OCI-LY3 (cell line): ENCODE results near the gene FLCN.
"Not testable (repeated sequence)": the region's sequence is repeated elsewhere in the genome, so short reads cannot be mapped to it uniquely, and the experiment has no call there.

Source experiments
- H2AFZ ChIP-seq: fragments of 200-600, 300-600 bp; shearing (Covaris generic); 2 replicates; pipeline ENCODE4 v1.6.0; 2014; ENCODE audit warnings: antibody characterized with exemption, low read depth, low read length
- H3K27ac ChIP-seq: fragments of 200-600, 300-600 bp; sonication (generic); 2 replicates; pipeline ENCODE4 v1.5.1; 2014; ENCODE audit warnings: mild to moderate bottlenecking, low read length, moderate library complexity, mixed read lengths
- H3K27me3 ChIP-seq: fragments of 200-600, 300-600 bp; sonication (generic); 2 replicates; pipeline ENCODE4 v1.6.1; 2014; ENCODE audit warnings: low read depth, low read length, mixed read lengths
- H3K36me3 ChIP-seq: fragments of 200-600, 300-600 bp; sonication (generic); replicated peaks from 2 replicates; pipeline ENCODE3; 2014; ENCODE audit warnings: low read depth, low read length, mixed read lengths
- H3K4me1 ChIP-seq: fragments of 300-600, 200-600 bp; sonication (generic); 2 replicates; pipeline ENCODE4 v1.6.1; 2014; ENCODE audit warnings: low read length, mixed read lengths
- H3K4me2 ChIP-seq: fragments of 200-600, 300-600 bp; sonication (generic); 2 replicates; pipeline ENCODE4 v1.6.1; 2014; ENCODE audit warnings: low read length, mixed read lengths
- H3K4me3 ChIP-seq: fragments of 300-600, 200-600 bp; sonication (generic); 2 replicates; pipeline ENCODE4 v1.5.1; 2014; ENCODE audit warnings: antibody characterized with exemption, mild to moderate bottlenecking, low read length, moderate library complexity
- H3K79me2 ChIP-seq: fragments of 300-600, 200-600 bp; shearing (Covaris generic); 2 replicates; pipeline ENCODE4 v1.6.1; 2014; ENCODE audit warnings: mild to moderate bottlenecking, low read length, mixed read lengths
- H3K9ac ChIP-seq: fragments of 300-600, 200-600 bp; shearing (Covaris generic); 2 replicates; pipeline ENCODE4 v1.6.0; 2014; ENCODE audit warnings: mild to moderate bottlenecking, low read length, moderate library complexity
- H3K9me3 ChIP-seq: fragments of 200-600, 300-600 bp; shearing (Covaris generic); 2 replicates; pipeline ENCODE4 v1.6.1; 2014; ENCODE audit warnings: low read length, mixed read lengths; ENCODE audit not compliant: insufficient read depth
- H4K20me1 ChIP-seq: fragments of 200-600, 300-600 bp; sonication (generic); 2 replicates; pipeline ENCODE4 v1.6.1; 2016; ENCODE audit warnings: low read length, mixed read lengths; ENCODE audit not compliant: insufficient read depth
- CTCF ChIP-seq: fragments of 200-600, 300-600 bp; sonication (generic); IDR thresholded peaks from 2 replicates; pipeline ENCODE4 v1.5.1; 2014; ENCODE audit warnings: antibody characterized with exemption, low read length, low read depth
- EZH2phosphoT487 ChIP-seq: fragments of 200-600 bp; shearing (Covaris generic); IDR thresholded peaks from 2 replicates; pipeline ENCODE4 v1.6.1; 2018; ENCODE audit warnings: antibody characterized with exemption, mixed run types, low read depth

FLCN gene

GRCh38 chr17:17264430-17264829 is 27.5 kb upstream of the FLCN start:
- peaks cover 37% of the 10 kb centered on the region for H3K36me3 ChIP-seq
- no peaks in the 10 kb centered on the region for H3K79me2 ChIP-seq
- no peak overlapping the region for H2AFZ ChIP-seq
- H4K20me1 ChIP-seq, result no peaks in the 10 kb centered on the region
- H3K27ac ChIP-seq, result no peak overlapping the region
- H3K4me3 ChIP-seq, result no peak overlapping the region
- H3K27me3 ChIP-seq, result no peaks in the 10 kb centered on the region
- no peak overlapping the region for H3K4me2 ChIP-seq
- no peak overlapping the region for H3K9ac ChIP-seq
- TF ChIP-seq CTCF (no peak), EZH2phosphoT487 (no peak)
- no peaks in the 10 kb centered on the region for H3K9me3 ChIP-seq
- no peaks in the 10 kb centered on the region for H3K4me1 ChIP-seq

- H3K79me2 ChIP-seq, result no peaks in the 10 kb centered on the region
- no peak overlapping the region for H3K9ac ChIP-seq
- no peak overlapping the region for H3K27ac ChIP-seq
- peaks cover 26% of the 10 kb centered on the region for H3K36me3 ChIP-seq
- no peak overlapping the region for H2AFZ ChIP-seq
- H3K4me1 ChIP-seq, result no peaks in the 10 kb centered on the region
- H4K20me1 ChIP-seq, result no peaks in the 10 kb centered on the region
- TF ChIP-seq EZH2phosphoT487, result no peak
- TF ChIP-seq CTCF, result no peak
- no peak overlapping the region for H3K4me3 ChIP-seq
- H3K27me3 ChIP-seq, result no peaks in the 10 kb centered on the region
- no peaks in the 10 kb centered on the region for H3K9me3 ChIP-seq
- H3K4me2 ChIP-seq, result no peak overlapping the region
Measured at GRCh38 chr17:17258998-17259397, 22.0 kb upstream of the FLCN start.

GRCh38 chr17:17258011-17258410 is 21.0 kb upstream of the FLCN start:
- Histone ChIP-seq H3K4me2 (no peak overlapping the region), H3K27ac (no peak overlapping the region), H3K36me3 (peaks cover 25% of the 10 kb centered on the region), H3K9ac (no peak overlapping the region), H3K4me1 (no peaks in the 10 kb centered on the region), H3K4me3 (no peak overlapping the region), H3K9me3 (no peaks in the 10 kb centered on the region), H3K27me3 (no peaks in the 10 kb centered on the region), H2AFZ (no peak overlapping the region), H3K79me2 (no peaks in the 10 kb centered on the region), H4K20me1 (no peaks in the 10 kb centered on the region)
- TF ChIP-seq CTCF (no peak), EZH2phosphoT487 (no peak)

GRCh38 chr17:17256316-17256715 is 19.3 kb upstream of the FLCN start:
- no peak overlapping the region for H3K4me3 ChIP-seq
- H3K79me2 ChIP-seq, result no peaks in the 10 kb centered on the region
- H2AFZ ChIP-seq, result no peak overlapping the region
- TF ChIP-seq CTCF, result no peak
- TF ChIP-seq EZH2phosphoT487, result no peak
- H3K9ac ChIP-seq, result no peak overlapping the region
- peaks cover 23% of the 10 kb centered on the region for H3K36me3 ChIP-seq
- no peak overlapping the region for H3K27ac ChIP-seq
- no peaks in the 10 kb centered on the region for H3K9me3 ChIP-seq
- H3K4me1 ChIP-seq, result no peaks in the 10 kb centered on the region
- no peak overlapping the region for H3K4me2 ChIP-seq
- H3K27me3 ChIP-seq, result no peaks in the 10 kb centered on the region
- no peaks in the 10 kb centered on the region for H4K20me1 ChIP-seq

GRCh38 chr17:17255689-17256088 is 18.7 kb upstream of the FLCN start:
- H3K4me1 ChIP-seq, H3K27me3 ChIP-seq, H3K9ac ChIP-seq, H3K9me3 ChIP-seq, H3K4me2 ChIP-seq, H3K79me2 ChIP-seq, H3K4me3 ChIP-seq, H4K20me1 ChIP-seq, H3K27ac ChIP-seq, H2AFZ ChIP-seq: not testable (repeated sequence)
- H3K36me3 ChIP-seq, result peaks cover 23% of the 10 kb centered on the region
